ENCODE data around the gene TTC24.
A peak's percentile ranks its signal among the peaks of the same experiment; 100 is the strongest.

Gene TTC24

GRCh38 chr1:156553860-156554485 lies 25.6 kb upstream of the TTC24 start:
- DNase-seq (ENCODE audit: low read depth in 2 of 3, low spot score in 2 of 3) = no peak

DNA sequence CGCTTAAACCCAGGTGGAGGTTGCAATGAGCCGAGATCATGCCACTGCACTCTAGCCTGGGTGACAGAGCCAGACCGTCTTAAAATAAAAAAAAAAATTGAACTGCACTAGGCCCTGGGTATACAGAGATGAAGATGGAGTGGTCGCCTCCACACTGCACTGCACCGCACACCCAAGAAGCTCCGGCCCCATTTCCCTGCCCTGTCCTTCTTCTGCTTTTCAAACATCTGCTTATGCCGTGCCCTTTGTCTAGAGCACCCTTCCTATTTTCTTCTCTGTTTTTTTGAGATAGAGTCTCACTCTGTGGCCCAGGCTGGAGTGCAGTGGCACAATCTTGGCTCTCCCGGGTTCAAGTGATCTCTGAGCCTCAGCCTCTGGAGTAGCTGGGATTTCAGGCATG lies 24.6 kb upstream of the TTC24 start:
- DNase-seq (ENCODE audit: low read depth in 2 of 3, low spot score in 2 of 3) = no peak

DNA sequence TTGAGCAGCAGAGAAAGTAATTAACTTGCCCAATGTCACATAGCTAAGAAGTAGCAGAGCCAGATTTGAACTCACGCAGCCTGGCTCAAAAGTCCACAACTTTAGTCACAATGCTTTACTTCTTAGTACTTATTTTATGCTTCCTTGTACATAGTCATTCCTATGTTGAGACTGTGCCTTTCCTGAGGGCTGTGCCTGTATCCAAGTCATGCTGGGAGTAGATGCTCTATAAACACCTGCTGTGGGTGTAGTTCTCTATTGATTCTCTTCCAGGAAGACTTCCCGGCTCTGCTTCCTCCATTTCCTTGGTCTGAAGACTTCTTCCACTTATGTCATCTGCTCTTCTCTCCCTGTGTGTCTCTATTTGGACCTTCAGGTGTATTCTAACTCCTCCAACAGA lies 23.8 kb upstream of the TTC24 start:
- DNase-seq (ENCODE audit: low read depth in 2 of 3, low spot score in 2 of 3) = no peak

DNA sequence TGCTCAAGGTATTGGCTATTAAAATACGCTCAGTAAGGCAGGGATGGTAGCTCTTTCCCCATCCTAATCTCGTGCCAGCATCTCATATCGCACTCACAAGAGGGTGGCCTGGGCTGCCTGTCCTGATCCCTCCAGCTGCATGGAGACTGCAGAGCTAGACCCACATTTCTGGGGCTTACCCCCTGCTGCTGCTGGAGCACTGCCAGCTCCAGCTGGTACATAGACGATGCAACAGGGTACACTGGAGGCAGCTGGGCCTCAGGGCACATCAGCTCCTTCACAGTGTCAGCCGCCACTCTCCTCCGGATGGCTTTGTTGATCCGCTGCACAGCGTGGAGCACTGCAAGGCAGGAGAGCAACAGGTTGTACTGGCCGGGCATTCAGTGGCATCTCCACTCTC lies 23.2 kb upstream of the TTC24 start:
- DNase-seq (ENCODE audit: low read depth in 2 of 3, low spot score in 2 of 3) = no peak

- no peak for DNase-seq (ENCODE audit: low read depth in 2 of 3, low spot score in 2 of 3)
These were observed 20.3 kb upstream of the TTC24 start for GRCh38 chr1:156559086-156559796.

GRCh38 chr1:156559797-156560385 lies 19.6 kb upstream of the TTC24 start:
- no peak for DNase-seq (ENCODE audit: low read depth in 2 of 3, low spot score in 2 of 3)

GRCh38 chr1:156560585-156561163 lies 18.8 kb upstream of the TTC24 start:
- DNase-seq (ENCODE audit: low read depth in 2 of 3, low spot score in 2 of 3) = no peak

- DNase-seq (ENCODE audit: low read depth in 2 of 3, low spot score in 2 of 3) = no peak
These were observed 14.0 kb upstream of the TTC24 start for GRCh38 chr1:156565519-156565918.

GRCh38 chr1:156566436-156566835 lies 13.1 kb upstream of the TTC24 start:
- no peak for DNase-seq (ENCODE audit: low read depth in 2 of 3, low spot score in 2 of 3)

DNA sequence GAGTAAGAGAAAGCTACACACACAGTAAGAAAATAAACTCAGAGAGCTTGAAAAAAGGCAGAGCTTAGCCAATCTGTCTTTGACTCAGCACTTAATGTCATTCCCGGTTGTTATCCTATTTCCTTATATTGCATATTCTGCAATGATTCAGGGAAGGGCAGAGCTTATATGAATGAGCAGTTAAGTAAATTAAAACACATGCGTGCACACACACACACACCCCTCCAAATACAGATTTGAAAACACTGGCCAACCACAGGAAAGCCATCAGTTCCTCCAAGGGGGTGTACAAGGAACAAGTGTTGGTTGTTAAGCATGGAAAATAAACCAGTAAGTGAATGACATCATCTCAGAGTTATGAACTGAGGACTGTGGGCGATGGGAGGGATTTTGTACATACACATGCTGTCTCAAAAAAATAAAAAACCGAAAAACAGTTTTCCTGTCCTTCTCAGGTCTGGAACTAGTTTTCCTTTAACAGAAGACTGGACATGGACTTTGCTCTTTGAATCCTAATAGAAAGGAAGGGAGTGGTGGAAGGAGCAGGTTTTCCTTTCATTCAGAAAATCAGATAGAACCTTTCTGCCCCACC lies 8.2 kb upstream of the TTC24 start:
- no peak for DNase-seq (ENCODE audit: low read depth in 2 of 3, low spot score in 2 of 3)

- peak in 2 of 3 experiments; percentile 38 to 44 for DNase-seq (ENCODE audit: low read depth in 2 of 3, low spot score in 2 of 3)
These were observed 7.4 kb upstream of the TTC24 start, which contains the start of gene IQGAP3 for GRCh38 chr1:156571919-156572662. Gene IQGAP3 (minus strand): TSS chr1:156572565. CDS start chr1:156572529, 36 bp downstream.

GRCh38 chr1:156572663-156573018 lies 6.9 kb upstream of the TTC24 start:
- no peak for DNase-seq (ENCODE audit: low read depth in 2 of 3, low spot score in 2 of 3)

DNA sequence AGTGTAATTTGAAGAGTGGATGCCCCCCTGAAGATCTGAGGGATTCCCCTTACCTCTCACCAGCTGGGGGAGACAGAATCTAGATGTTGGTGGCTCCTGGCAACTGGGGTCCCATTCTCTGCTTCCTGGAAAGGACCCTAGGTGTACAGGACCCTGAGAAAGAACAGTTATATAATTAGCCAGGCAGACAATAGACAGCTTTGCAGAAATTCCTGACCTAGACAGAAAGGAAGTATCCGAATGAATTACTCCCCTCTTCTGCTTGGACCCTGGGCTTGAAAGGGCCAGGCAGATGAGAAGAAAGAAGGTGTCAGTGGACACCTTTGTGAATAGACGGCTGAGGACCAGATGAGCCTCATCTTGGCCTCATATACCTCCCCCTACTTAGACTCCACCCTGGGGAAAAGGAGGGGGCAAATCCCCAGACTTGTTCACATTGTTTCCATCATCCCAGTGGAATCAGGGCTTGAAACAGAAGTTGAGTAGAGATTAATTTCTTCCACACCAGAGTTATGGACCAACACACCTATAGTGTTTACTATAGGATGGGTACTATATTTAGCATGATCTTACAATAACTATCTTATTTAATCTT lies 5.4 kb upstream of the TTC24 start:
- no peak for DNase-seq (ENCODE audit: low read depth in 2 of 3, low spot score in 2 of 3)

- no peak for DNase-seq (ENCODE audit: low read depth in 2 of 3, low spot score in 2 of 3)
These were observed 2.0 kb upstream of the TTC24 start for GRCh38 chr1:156577550-156577949.

- DNase-seq (ENCODE audit: low read depth in 2 of 3, low spot score in 2 of 3) = no peak
These were observed 1.5 kb upstream of the TTC24 start for GRCh38 chr1:156578055-156578454.

DNA sequence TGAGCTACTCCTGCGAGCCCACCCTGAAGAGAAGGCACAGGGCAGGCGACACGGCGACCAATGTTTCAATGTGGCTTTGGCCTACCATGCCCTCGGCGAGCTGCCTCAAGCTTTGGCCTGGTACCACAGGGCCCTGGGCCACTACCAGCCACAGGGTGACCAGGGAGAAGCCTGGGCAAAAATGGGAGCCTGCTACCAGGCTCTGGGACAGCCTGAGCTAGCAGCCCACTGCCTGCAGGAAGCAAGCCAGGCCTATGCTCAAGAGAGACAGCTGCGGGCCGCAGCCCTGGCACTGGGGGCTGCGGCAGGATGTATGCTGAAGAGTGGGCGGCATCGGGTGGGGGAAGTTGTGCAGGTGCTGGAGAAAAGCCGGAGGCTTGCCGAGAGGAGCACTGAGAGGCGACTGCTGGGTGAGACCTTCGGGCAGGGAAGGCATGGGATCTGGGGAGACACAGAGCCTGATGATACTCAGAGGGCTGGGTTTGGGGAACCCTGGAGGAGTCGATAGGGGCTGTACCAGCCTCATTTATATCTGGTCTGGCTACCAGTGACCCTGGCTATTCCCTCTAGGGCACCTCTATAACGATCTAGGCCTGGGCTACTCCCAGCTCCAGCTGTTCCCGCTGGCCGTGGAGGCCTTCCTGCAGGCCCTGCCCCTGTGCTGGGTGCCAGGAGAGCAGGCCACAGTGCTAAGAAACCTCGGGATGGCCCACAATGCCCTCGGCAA lies 2.3 kb downstream of the TTC24 start:
- DNase-seq (ENCODE audit: low read depth in 2 of 3, low spot score in 2 of 3) = peak in 2 of 3 experiments; percentile 45 to 53

GRCh38 chr1:156582388-156583017 lies 3.0 kb downstream of the TTC24 start:
- no peak for DNase-seq (ENCODE audit: low read depth in 2 of 3, low spot score in 2 of 3)

DNA sequence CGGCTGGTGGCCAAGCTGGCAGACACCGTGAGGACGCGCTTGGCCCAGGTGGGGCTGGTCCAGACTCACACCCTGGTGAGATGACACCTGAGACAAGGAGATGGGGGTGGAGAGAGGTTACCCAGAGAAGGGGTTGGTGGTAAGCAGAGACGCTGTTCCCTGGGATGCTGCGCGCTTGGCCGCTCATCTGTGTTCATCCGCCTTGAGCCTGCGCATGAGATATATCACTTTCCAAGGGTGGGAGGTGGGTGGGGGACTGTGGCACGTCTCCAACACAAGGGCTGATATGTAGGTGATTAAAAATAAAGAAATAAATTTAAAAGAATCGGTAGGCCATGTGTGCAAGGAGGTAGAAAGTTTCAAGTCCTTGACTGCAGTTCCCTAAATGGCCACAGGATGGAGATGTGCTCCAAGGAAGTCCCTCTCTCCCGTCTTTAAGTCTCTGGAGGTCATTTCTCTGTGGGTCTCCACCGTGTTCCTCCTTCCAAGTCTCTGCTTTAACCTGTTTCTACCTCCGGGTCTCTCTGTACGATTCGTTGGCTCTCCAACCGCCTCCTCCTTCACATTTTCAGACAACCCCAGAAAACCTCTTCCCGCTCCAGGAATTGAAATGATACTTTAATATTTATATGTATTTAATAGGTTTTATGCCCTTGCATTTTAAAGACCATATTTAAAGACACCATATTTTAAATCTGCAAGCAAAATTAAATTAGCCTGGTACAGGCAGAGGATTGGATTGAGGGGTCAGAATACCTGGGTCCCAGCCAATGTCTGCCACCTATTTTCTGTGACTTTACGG lies 4.5 kb downstream of the TTC24 start:
- DNase-seq (ENCODE audit: low read depth in 2 of 3, low spot score in 2 of 3) = peak in 1 of 3 experiments; percentile 16

- DNase-seq (ENCODE audit: low read depth in 2 of 3, low spot score in 2 of 3) = no peak
These were observed 5.3 kb downstream of the TTC24 start for GRCh38 chr1:156584813-156585212.

All from activated CD8-positive, alpha-beta memory T cell treated with anti-CD3 and anti-CD28 coated beads for 48 hours (primary cell).